Activated T-cell treated with anti-CD3 and anti-CD28 coated beads for 4 hours (primary cell): ENCODE measurements around the gene ESRRG.
"Not testable (repeated sequence)": the region's sequence is repeated elsewhere in the genome, so short reads cannot be mapped to it uniquely, and the experiment has no call there.

Source experiments
- DNase-seq: peaks from one replicate; pipeline ENCODE4 v3.0.0-alpha.2; 2020

ESRRG gene

GRCh38 chr1:216560527-216560926 lies 162.7 kb downstream of the ESRRG start:
- no peak for DNase-seq

GRCh38 chr1:216559359-216559758 lies 163.9 kb downstream of the ESRRG start:
- DNase-seq, result no peak

- no peak for DNase-seq
Measured at GRCh38 chr1:216555653-216556052, 167.6 kb downstream of the ESRRG start.

- DNase-seq, result no peak
Measured at GRCh38 chr1:216554934-216555333, 168.3 kb downstream of the ESRRG start.

- DNase-seq, result no peak
Measured at GRCh38 chr1:216553766-216554165, 169.5 kb downstream of the ESRRG start.

GRCh38 chr1:216553040-216553439 lies 170.2 kb downstream of the ESRRG start:
- no peak for DNase-seq

GRCh38 chr1:216549796-216550195 lies 173.4 kb downstream of the ESRRG start:
- DNase-seq, result no peak

- DNase-seq, result no peak
Measured at GRCh38 chr1:216542741-216543140, 180.5 kb downstream of the ESRRG start.

GRCh38 chr1:216542263-216542662 lies 181.0 kb downstream of the ESRRG start:
- no peak for DNase-seq

GRCh38 chr1:216535751-216536150 lies 187.5 kb downstream of the ESRRG start:
- no peak for DNase-seq

GRCh38 chr1:216535059-216535458 lies 188.2 kb downstream of the ESRRG start:
- DNase-seq, result no peak

GRCh38 chr1:216533776-216534175 lies 189.5 kb downstream of the ESRRG start:
- DNase-seq, result no peak

- no peak for DNase-seq
Measured at GRCh38 chr1:216532251-216532798, 190.9 kb downstream of the ESRRG start.

GRCh38 chr1:216531263-216532239 lies 191.7 kb downstream of the ESRRG start:
- no peak for DNase-seq

GRCh38 chr1:216529851-216530250 lies 193.4 kb downstream of the ESRRG start:
- DNase-seq, result not testable (repeated sequence)

GRCh38 chr1:216528816-216529215 lies 194.4 kb downstream of the ESRRG start:
- no peak for DNase-seq

- DNase-seq, result no peak
Measured at GRCh38 chr1:216523449-216524190, 199.6 kb downstream of the ESRRG start.

- no peak for DNase-seq
Measured at GRCh38 chr1:216523043-216523442, 200.2 kb downstream of the ESRRG start.

- DNase-seq, result no peak
Measured at GRCh38 chr1:216521477-216521876, 201.8 kb downstream of the ESRRG start.

GRCh38 chr1:216518844-216519627 lies 204.2 kb downstream of the ESRRG start:
- no peak for DNase-seq

GRCh38 chr1:216502528-216503162 lies 220.6 kb downstream of the ESRRG start:
- DNase-seq, result no peak

- no peak for DNase-seq
Measured at GRCh38 chr1:216500273-216500967, 222.8 kb downstream of the ESRRG start.
